Measurements from ENCODE around the gene ABCA4.
"Not testable (repeated sequence)": the region's sequence is repeated elsewhere in the genome, so short reads cannot be mapped to it uniquely, and the experiment has no call there.

Gene ABCA4

DNA sequence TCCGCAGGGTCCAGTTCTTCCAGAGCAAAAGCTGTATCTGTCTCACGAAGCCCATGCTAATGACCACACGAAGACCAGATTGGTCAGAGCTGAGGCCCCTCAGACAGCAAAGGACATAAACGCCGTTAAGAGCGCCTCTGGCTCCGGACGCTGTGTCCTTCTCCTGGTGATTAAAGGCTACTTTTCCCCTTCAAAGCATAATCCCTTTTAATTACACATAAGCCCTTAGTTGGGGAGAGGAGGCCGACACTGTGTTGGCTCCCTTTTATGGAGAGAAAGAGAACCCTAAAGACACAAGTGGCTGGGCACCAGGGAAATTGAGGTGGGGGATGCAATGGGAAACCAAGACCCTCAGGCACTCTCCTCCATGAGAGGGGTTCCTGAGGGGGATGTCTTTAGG, at the start of gene ABCA4:
Gene ABCA4, minus strand, starts transcription at position 158 of the 400 bp plus-strand sequence. Its CDS starts 103 bp downstream, at position 55.
- no peak for DNase-seq (ENCODE audit: low read depth in 3 of 3)

DNA sequence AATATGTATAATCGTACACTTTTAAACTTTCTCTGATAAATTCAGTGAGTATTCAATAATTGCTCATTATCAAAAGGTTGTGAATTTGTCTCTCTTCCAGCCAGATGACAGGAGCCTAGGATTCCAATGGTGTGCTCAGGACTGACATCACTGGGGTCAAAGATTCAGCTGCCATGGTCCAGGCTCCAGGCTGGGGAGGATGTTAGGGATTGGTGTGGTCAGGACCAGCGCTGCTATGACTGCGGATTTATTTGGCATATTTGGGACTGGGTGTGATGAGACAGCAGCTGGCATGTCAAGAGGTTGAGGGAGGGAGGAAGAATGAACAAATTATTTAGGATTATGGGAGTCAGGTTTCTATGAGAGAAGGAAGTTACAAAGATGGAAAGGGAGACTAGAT, 48.2 kb upstream of the ABCA4 start:
- DNase-seq (ENCODE audit: low read depth in 3 of 3) = no peak

GRCh38 chr1:94165843-94166242, 44.9 kb upstream of the ABCA4 start:
- no peak for DNase-seq (ENCODE audit: low read depth in 3 of 3)

DNA sequence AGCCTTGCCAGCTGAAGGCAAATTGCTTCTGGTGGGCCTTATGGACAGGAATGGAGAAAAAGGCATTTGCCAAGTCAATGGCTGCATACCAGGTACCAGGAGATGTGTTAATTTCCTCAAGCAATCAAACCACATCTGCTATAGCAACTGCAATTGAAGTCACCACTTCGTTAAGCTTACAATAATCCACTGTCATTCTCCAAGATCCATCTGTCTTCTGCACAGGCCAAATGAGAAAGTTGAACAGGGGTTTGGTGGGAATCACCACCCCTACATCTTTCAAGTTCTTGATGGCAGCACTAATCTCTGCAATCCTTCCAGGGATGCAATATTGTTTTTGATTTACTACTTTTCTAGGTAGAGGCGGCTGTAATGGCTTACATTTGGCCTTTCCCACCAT, 43.9 kb upstream of the ABCA4 start:
- DNase-seq (ENCODE audit: low read depth in 3 of 3) = not testable (repeated sequence)

DNA sequence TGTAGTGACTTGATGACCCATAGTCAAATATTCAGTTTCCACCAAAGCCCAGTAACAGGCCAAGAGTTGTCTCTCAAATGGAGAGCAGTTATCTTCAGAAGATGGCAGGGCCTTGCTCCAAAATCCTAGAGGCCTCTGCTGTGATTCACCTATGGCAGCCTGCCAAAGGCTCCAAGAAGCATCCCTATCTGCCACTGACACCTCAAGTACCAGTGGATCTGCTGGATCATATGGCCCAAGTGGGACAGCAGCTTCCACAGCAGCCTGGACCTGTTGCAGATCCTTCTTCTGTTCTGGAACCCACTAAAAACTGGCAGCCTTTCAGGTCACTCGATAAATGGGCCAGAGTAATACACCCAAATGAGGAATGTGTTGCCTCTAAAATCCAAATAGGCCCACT, 43.2 kb upstream of the ABCA4 start:
- DNase-seq (ENCODE audit: low read depth in 3 of 3) = not testable (repeated sequence)

GRCh38 chr1:94163249-94163648, 42.3 kb upstream of the ABCA4 start:
- not testable (repeated sequence) for DNase-seq (ENCODE audit: low read depth in 3 of 3)

- no peak for DNase-seq (ENCODE audit: low read depth in 3 of 3)
Observed at GRCh38 chr1:94160811-94161210, 39.9 kb upstream of the ABCA4 start.

DNA sequence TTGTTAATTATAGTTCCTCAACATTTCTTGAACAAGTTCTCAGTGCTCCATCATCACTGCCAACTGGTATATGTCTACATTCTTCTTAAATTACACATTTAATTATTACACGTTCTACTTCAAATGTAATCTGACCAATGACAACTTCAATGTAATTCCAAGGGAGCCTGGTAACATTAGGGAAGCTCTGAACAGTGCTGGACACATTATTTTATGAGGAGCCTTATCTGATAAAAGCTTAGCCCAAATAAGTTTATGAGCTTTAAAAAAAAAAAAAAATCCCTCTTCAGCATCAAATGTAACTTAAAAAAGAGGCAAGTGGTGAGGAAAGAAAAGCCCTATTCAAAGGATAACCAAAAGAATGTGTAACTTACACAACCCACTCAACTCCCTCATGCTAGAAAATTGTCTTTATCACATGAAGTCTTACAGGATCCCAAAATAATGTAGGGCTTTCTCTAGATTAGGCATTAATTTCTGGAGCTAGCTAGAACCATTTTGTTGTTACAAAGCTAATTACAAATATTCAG, 35.2 kb upstream of the ABCA4 start:
- DNase-seq (ENCODE audit: low read depth in 3 of 3) = no peak

GRCh38 chr1:94154989-94155388, 34.0 kb upstream of the ABCA4 start:
- DNase-seq (ENCODE audit: low read depth in 3 of 3) = no peak

DNA sequence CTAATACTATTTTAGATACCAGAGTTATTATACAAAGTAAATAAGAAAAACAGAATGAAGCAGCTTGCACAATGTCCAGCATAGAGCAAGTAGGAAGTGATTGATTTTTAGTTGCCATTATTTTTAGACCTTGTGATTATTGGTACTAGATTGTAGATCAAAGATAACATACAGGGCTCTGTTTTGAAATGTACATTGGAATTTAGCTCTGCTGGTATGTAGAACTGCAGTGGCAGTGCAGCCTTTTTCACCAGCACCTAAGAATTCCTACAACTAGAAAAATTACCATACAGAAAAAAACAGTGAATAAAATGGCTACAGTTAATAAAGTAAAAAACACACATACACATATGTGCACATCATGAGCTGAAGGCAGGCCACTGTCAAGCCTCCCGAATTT, 32.2 kb upstream of the ABCA4 start:
- DNase-seq (ENCODE audit: low read depth in 3 of 3) = no peak

DNA sequence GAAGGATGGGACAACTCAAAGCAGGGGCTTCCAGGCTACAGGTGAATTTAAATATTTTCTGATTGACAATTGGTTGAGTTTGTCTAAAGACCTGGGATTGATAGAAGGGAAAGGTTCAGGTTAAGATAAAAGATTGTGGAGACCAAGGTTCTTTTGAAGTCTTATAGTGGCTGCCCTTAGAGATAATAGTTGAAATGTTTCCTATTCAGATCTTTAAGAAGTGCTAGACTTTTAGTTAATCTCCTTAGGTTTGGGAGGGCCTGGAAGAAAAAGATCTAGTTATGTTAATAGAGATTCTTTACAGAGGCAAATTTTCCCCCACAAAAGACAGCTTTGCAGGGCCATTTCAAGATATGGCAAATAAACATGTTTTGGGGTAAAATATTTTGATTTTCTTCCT, 28.2 kb upstream of the ABCA4 start:
- not testable (repeated sequence) for DNase-seq (ENCODE audit: low read depth in 3 of 3)

DNA sequence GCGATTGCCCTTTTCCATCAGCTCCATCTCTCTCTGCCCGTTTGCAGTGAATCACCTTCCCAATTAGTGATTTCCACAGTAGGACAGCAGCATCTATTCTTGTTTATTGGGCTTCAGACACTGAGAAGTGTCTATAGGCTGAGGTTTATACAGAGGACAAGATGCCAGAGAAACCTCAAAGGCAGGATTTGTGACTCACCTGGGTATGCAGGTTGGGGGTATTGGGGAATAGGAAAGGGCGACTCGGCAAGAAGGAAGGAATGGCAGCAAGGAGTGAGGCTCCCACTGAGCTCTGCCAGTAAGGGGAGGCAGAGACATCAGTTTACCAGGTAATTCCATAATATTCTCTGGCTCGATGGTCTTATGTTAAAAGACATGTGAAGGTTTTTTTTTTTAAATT, 25.3 kb upstream of the ABCA4 start:
- DNase-seq (ENCODE audit: low read depth in 3 of 3) = no peak

DNA sequence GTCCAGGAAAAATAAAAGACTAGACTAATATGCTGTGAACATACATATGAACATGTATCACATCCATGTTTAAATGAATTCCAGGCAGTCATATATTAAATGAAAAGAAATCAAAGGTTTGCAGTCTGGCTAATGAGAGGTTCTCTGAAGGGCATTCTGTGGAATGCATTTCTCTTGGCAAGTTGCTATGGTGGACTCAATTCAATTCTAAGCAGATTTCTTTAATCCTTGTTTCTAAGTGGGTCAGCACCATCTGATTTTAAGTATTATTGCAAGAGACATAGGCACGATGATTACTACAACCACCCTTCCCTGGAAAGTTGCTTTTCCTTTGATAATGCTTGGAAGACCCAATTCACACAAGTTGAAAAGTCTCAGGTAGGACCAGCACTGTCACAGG, 23.9 kb upstream of the ABCA4 start:
- no peak for DNase-seq (ENCODE audit: low read depth in 3 of 3)

GRCh38 chr1:94143809-94144176, 22.8 kb upstream of the ABCA4 start:
- no peak for DNase-seq (ENCODE audit: low read depth in 3 of 3)

DNA sequence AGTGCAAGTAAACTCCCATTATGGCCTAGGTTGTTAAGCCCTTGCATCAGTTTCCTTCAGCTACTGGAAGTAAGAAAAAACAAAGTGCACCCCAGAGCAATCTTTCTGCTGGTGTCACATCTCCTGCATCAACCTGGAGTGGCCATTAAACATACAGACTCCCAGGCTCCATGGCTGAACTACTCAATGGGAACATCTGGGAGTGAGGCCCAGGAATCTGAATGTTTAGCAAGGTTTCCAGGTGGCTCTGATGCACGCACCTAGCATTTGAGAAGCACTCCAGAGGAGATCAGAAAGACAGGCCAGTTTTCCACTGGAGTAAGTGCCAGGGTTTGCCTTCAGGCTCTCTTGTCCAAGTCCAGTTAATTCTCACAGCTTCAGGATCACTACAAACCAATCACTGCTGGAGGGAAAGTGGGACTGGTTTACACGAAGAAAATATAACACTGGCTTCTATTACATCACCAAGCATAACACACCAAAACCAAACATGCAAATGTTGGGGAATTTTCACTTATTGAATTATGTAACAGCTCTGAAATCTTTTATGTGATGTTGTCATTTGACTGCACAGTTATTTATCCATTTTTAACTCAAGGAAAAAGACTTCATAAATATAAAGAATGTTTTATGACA, 22.3 kb upstream of the ABCA4 start:
- no peak for DNase-seq (ENCODE audit: low read depth in 3 of 3)

DNA sequence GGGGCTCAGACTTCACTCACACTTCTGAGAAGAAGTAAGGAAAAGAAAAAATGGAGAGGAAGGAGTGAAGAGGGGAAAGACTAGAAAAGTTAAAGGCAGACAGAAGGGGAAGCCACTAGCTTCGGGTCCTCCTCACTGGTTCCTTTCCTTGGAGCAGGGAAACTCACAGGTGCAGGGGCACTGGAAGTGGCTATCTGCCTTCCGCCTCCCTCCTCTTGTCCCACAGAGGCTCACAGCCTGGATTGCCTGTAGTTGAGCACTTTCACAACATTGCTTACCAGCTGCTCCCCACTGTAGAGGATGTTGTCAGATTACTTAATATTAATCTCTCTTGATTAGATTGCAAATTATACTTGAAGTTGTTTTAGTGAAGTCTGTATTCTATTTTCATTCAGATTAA, 21.6 kb upstream of the ABCA4 start:
- no peak for DNase-seq (ENCODE audit: low read depth in 3 of 3)

GRCh38 chr1:94142022-94142421, 21.1 kb upstream of the ABCA4 start:
- DNase-seq (ENCODE audit: low read depth in 3 of 3) = no peak

- DNase-seq (ENCODE audit: low read depth in 3 of 3) = no peak
Observed at GRCh38 chr1:94132111-94132510, 11.2 kb upstream of the ABCA4 start.

DNA sequence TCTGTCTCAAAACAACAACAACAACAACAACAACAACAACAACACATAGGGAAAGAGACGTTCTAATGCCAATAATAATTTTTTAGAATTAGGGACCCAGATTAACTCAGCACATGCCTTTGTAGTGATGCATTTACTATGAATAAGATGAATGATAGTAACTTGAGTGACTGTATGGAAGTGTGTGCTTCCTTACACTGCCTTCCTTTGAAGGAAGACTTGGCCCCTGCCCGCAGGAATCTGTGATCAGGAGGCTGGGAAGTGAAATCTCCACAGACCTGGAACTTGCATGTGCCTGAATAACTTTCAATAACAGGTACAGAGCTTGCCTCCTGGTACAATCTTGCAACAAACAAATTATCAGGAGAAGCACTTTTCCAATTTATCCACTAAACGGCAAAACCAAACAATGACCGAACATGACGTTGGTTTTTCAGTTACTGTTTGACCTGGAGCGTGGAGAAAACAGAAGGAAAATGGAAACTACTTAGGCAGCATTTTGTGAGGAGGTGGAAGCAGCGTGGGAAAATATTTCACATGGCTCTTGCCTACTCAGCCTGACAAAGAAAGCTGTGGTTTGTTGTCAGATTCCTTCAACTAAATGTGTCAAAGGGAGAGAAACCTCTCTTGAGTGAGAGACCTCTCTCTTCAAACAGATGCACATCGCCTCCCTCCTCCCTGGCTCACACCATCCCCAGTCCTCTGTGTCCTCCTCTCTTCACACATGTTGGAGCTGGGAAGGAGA, 10.1 kb upstream of the ABCA4 start:
- no peak for DNase-seq (ENCODE audit: low read depth in 3 of 3)

- DNase-seq (ENCODE audit: low read depth in 3 of 3) = no peak
Observed at GRCh38 chr1:94126651-94127050, 5.7 kb upstream of the ABCA4 start.

GRCh38 chr1:94125551-94126514, 4.9 kb upstream of the ABCA4 start:
- DNase-seq (ENCODE audit: low read depth in 3 of 3) = no peak

DNA sequence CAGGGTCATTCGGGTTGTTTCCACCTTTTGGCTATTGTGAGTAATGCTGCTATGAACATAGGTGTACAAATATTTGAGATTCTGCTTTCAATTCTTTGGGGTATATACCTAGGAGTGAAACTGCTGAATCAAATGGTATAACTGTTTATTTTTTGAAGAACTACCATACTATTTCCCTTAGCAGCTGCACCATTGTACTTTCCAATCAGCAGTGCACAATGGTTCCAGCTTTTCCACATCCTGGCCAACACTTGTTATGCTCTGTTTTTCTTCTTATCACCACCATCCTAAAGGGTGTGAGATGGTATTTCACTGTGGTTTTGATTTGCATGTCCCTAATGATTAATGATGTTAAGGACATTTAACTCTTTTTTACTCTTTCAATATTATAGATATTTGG, 3.6 kb upstream of the ABCA4 start:
- DNase-seq (ENCODE audit: low read depth in 3 of 3) = no peak

All from stimulated activated CD4-positive, alpha-beta T cell treated with anti-CD3 and anti-CD28 coated beads, TNF-alpha, amount 100 ng/mL, for 4 hours (primary cell).